Stimulated activated CD8-positive, alpha-beta memory T cell treated with anti-CD3 and anti-CD28 coated beads, Interleukin-2, amount 100 ng/mL, for 1 hour (primary cell): ENCODE results near the gene SORCS2.

Experiments used
- DNase-seq, 2 donors: peaks; one replicate each; pipeline ENCODE4 v3.0.0-alpha.2; 2020; ENCODE audit warnings: low read depth in 2 of 2

Gene SORCS2

GRCh38 chr4:7414736-7415510 lies 222.6 kb downstream of the SORCS2 start:
- DNase-seq: no peak

GRCh38 chr4:7415927-7416686 lies 223.8 kb downstream of the SORCS2 start:
- DNase-seq: no peak

GRCh38 chr4:7416745-7417432 lies 224.6 kb downstream of the SORCS2 start:
- no peak for DNase-seq

- no peak for DNase-seq
These were observed 225.3 kb downstream of the SORCS2 start for GRCh38 chr4:7417639-7418038.

GRCh38 chr4:7418131-7418943 lies 226.0 kb downstream of the SORCS2 start:
- DNase-seq: no peak

- no peak for DNase-seq
These were observed 227.8 kb downstream of the SORCS2 start for GRCh38 chr4:7419961-7420660.

- no peak for DNase-seq
These were observed 228.3 kb downstream of the SORCS2 start for GRCh38 chr4:7420661-7421040.

GRCh38 chr4:7421356-7422150 lies 229.2 kb downstream of the SORCS2 start:
- DNase-seq: no peak

GRCh38 chr4:7422151-7422897 lies 230.0 kb downstream of the SORCS2 start:
- DNase-seq: no peak

GRCh38 chr4:7422898-7423180 lies 230.5 kb downstream of the SORCS2 start:
- DNase-seq: no peak

- DNase-seq: no peak
These were observed 231.1 kb downstream of the SORCS2 start for GRCh38 chr4:7423391-7423790.

GRCh38 chr4:7423801-7424552 lies 231.6 kb downstream of the SORCS2 start:
- no peak for DNase-seq

- DNase-seq: no peak
These were observed 232.3 kb downstream of the SORCS2 start for GRCh38 chr4:7424553-7425111.

- DNase-seq: no peak
These were observed 232.8 kb downstream of the SORCS2 start for GRCh38 chr4:7425124-7425523.

GRCh38 chr4:7425591-7426468 lies 233.5 kb downstream of the SORCS2 start:
- no peak for DNase-seq

GRCh38 chr4:7426525-7427171 lies 234.3 kb downstream of the SORCS2 start:
- DNase-seq: no peak

GRCh38 chr4:7427361-7427760 lies 235.0 kb downstream of the SORCS2 start:
- no peak for DNase-seq
